ENCODE measurements around the gene DEGS2. TPM values are rescaled to one million over a fixed set of nuclear protein-coding genes. Genes with fewer than 3 reads are reported as not detected.

Gene DEGS2
- total RNA-seq, 2 donors from 2014 or later = 7.3 to 10.5 TPM

DNA sequence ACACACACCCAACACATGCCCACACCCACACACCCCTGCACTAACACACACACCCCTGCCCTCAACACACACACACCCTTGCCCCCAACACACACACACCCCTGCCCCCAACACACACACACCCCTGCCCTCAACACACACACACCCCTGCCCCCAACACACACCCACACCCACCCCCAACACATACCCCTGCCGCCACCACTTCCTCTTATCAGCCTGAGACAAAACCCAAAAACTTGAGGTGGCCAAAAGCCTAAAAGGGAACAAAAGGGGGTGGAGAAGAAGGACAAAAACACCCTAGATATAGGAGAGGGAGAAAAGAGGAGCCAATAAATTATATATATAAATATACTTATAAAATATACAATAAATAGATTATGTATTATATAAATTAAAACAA, 9.1 kb upstream of the DEGS2 start:
- Histone ChIP-seq H3K36me3 (replicated peaks in 1 of 2; ENCODE audit: insufficient read depth in 1 of 2, low read depth in 2 of 2) (no peaks in the 10 kb centered on the region), H3K27me3 (no peaks in the 10 kb centered on the region), H3K4me3 (no peak overlapping the region), H3K27ac (no peak overlapping the region), H3K4me1 (peaks cover 7% of the 10 kb centered on the region), H3K9me3 (no peaks in the 10 kb centered on the region)
- intact Hi-C loops (cut with DNase I) = no loop called here
- no peak for TF ChIP-seq POLR2A (IDR thresholded peaks at IDR 0.05)
- TF ChIP-seq, protein P1, sequence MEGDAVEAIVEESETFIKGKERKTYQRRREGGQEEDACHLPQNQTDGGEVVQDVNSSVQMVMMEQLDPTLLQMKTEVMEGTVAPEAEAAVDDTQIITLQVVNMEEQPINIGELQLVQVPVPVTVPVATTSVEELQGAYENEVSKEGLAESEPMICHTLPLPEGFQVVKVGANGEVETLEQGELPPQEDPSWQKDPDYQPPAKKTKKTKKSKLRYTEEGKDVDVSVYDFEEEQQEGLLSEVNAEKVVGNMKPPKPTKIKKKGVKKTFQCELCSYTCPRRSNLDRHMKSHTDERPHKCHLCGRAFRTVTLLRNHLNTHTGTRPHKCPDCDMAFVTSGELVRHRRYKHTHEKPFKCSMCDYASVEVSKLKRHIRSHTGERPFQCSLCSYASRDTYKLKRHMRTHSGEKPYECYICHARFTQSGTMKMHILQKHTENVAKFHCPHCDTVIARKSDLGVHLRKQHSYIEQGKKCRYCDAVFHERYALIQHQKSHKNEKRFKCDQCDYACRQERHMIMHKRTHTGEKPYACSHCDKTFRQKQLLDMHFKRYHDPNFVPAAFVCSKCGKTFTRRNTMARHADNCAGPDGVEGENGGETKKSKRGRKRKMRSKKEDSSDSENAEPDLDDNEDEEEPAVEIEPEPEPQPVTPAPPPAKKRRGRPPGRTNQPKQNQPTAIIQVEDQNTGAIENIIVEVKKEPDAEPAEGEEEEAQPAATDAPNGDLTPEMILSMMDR (IDR thresholded peaks at IDR 0.05) = no peak
- 89 to 100% methylated on average over 1 of the region's 1 CpG for WGBS, 2 donors
- no peak for DNase-seq
- no peak for ATAC-seq

DNA sequence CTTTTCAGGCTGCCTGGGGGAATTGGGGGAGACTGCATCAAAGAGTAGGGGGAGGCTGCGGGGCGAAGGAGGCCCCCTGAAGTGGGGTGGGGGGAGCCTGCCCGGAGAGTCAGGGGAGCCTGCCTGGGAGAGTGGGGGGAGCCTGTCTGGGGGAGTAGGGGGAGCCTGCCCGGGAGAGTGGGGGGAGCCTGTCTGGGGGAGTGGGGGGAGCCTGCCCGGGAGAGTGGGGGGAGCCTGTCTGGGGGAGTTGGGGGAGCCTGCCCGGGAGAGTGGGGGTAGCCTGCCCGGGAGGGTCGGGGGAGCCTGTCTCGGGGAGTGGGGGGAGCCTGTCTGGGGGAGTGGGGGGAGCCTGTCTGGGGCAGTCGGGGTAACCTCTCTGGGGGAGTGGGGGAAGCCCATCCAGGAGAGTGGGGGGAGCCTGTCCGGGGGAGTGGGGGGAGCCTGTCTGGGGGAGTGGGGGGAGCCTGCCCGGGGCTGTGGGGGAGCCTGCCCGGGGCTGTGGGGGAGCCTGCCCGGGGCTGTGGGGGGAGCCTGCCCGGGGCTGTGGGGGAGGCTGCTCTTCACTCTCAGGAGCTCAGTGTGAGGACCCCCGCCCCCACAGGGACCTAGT, 6.5 kb upstream of the DEGS2 start:
- DNase-seq (no peak), ATAC-seq (peak; percentile 12)
- H3K36me3 ChIP-seq (replicated peaks in 1 of 2; ENCODE audit: insufficient read depth in 1 of 2, low read depth in 2 of 2) = no peaks in the 10 kb centered on the region
- no peaks in the 10 kb centered on the region for H3K9me3 ChIP-seq
- H3K4me1 ChIP-seq = peaks cover 7% of the 10 kb centered on the region
- 0 to 61% methylated on average over 1 to 4 of the region's 16 CpGs for WGBS, 2 donors
- no peak overlapping the region for H3K27ac ChIP-seq
- H3K27me3 ChIP-seq = no peaks in the 10 kb centered on the region
- TF ChIP-seq POLR2A (IDR thresholded peaks at IDR 0.05) = no peak
- TF ChIP-seq, protein P1 (IDR thresholded peaks at IDR 0.05) = no peak
- no peak overlapping the region for H3K4me3 ChIP-seq
- intact Hi-C loops (cut with DNase I) = no loop called here

DNA sequence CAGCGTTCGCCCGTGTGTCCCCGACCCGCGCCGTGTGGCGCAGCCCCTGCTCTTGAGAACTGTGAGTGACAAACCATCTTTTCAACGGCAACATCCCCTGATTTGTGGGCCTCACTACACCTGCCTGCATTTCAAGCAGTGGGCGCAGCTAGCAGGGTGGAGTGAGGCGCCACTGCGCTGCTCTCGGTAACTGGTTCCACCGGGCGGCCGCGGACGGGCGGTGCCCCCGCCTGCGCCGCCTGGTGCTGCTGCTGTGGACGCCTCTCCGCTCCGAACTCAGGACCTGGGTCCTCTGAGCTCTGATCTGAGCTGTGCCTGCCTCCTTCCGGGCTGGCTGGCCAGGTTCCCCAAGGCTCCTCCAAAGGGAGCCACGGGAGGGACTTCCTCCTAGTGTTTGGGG, 5.9 kb upstream of the DEGS2 start:
- Histone ChIP-seq H3K36me3 (replicated peaks in 1 of 2; ENCODE audit: insufficient read depth in 1 of 2, low read depth in 2 of 2) (no peaks in the 10 kb centered on the region), H3K4me3 (no peak overlapping the region), H3K4me1 (peaks cover 7% of the 10 kb centered on the region), H3K9me3 (no peaks in the 10 kb centered on the region), H3K27me3 (no peaks in the 10 kb centered on the region), H3K27ac (no peak overlapping the region)
- WGBS, 2 donors = 57 to 72% methylated on average over 9 to 27 of the region's 27 CpGs
- ATAC-seq (peak; percentile 43), DNase-seq (no peak)
- TF ChIP-seq, protein P1 (IDR thresholded peaks at IDR 0.05) = peak in 1 of 7 experiments; percentile 16
- TF ChIP-seq POLR2A (IDR thresholded peaks at IDR 0.05) = no peak
- intact Hi-C loops (cut with DNase I) = no loop called here

DNA sequence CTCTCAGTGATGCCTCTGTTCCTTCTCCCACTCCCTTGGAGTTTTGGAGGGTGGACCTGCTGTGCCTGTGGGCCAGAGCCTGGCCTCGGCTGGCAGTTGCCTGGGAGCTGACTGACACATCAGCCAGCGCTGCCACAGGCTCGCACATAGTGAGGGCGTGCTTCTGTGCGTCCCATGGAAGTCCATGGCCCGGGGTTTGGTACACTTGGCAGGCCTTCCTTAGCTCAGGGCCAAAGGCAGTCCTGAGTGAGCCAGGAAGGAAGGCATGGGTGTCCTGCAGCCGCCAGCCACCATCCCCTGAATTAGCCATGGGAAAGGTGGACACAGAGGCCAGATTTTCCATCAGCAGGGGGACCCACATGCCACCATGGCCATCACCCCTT, 1.1 kb upstream of the DEGS2 start:
- no peak overlapping the region for H3K4me3 ChIP-seq
- TF ChIP-seq, protein P1 (IDR thresholded peaks at IDR 0.05) = no peak
- no peak for TF ChIP-seq POLR2A (IDR thresholded peaks at IDR 0.05)
- 88 to 93% methylated on average over 6 to 7 of the region's 7 CpGs for WGBS, 2 donors

More for the DNA sequence above, 1.1 kb upstream of the DEGS2 start:
- no peak for ATAC-seq
- Histone ChIP-seq H3K27me3 (no peaks in the 10 kb centered on the region), H3K36me3 (replicated peaks in 1 of 2; ENCODE audit: insufficient read depth in 1 of 2, low read depth in 2 of 2) (no peaks in the 10 kb centered on the region), H3K27ac (no peak overlapping the region), H3K9me3 (no peaks in the 10 kb centered on the region), H3K4me1 (peaks cover 32% of the 10 kb centered on the region)
- no peak for DNase-seq
- intact Hi-C loops (cut with DNase I) = no loop called here

Data from body of pancreas (tissue), 4 donors.